GM10847 (cell line): ENCODE measurements around the gene SDE2.

Source experiments
- POLR2A ChIP-seq: IDR thresholded peaks from 2 replicates; pipeline ENCODE4 v1.6.1; 2011; ENCODE audit not compliant: insufficient read length; ENCODE audit errors: extremely low read depth

SDE2 gene

DNA sequence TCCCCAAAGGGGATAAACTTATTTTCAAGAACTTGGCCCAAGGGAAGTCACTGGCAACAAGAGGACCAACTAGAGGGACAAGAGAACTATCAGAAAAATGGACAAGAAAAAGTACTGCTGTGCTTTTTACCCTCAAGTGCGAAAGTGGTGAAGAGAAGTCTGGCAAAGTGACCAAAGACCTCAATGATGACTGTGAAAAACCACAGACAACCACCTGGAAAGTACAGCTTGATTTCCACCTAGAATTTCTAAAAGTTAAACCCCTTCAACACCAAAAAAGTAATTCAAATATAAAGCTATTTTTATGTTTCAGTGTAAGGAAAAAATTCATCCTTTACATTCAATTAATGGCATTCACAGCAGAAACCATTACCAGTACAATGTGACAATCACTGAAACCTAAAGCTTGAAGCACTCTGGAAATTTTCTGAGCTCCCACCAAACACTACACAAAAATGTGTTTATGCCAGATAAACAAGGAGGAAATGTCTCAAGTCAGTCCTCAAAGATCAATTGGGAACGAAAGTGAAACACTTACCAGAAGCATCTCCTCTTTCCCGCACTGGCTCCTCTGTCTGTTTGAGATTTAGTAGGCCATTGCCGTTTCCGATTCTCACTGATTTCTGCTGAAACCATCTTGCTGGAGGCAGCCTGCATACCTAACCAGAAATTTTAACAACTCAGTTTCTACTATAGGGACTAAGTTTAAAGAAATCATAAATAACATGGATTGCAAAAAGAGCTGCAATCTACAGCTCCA is 8.3 kb downstream of the SDE2 start:
- TF ChIP-seq POLR2A: no peak

DNA sequence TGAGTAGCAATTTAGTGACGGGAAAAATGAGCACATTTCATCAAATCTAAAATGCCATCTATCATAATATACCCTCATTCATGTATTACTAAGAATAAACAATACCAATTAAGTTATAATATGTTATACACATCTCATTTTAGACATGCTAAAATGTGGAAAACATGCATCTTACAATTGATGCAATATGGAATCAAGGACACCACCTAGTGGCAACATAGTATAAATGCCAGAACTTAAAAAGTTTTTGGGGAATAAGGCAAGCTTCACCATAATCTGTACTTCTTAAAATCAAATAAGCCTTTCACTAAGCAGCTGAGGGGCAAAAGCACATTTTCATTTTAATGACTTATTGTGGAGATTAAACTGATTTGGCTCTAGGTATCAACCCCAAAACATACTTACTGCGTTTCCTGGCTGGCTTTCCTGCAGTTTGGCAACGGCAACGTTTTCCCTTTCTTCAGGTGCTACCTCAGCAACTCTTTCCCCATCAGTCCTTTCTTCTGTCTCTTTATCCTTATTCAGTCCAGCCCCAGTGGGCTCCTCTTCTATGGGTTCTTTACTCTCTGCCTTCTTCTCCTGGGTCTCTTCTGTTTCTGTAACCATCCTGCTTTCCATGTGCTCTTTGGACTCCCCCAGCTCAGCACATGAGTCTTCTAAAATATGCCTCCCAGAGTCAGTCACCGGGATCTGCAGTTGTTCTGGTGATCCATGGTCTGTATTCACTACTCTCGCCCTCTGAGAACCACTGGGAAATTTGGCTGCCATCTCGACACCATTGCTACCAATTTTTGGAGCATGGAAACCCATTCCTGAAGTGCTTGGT is 11.4 kb downstream of the SDE2 start:
- no peak for TF ChIP-seq POLR2A

DNA sequence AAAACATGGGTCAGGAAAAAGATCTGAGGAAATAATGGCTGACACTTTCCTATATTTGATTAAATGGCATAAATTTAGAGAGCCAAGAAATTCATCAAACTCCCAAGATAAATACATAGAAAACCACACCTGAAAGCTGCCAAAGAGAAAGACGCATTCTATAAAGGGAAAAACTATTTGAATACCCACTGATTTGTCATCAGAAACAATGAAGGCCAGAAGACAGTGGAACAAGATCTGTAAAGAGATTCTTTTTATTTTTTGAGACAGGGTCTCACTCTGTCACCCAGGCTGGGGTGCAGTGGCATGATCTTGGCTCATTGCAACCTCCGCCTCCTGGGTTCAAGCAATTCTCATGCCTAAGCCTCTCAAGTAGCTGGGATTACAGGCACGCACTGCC is 17.4 kb downstream of the SDE2 start:
- no peak for TF ChIP-seq POLR2A

DNA sequence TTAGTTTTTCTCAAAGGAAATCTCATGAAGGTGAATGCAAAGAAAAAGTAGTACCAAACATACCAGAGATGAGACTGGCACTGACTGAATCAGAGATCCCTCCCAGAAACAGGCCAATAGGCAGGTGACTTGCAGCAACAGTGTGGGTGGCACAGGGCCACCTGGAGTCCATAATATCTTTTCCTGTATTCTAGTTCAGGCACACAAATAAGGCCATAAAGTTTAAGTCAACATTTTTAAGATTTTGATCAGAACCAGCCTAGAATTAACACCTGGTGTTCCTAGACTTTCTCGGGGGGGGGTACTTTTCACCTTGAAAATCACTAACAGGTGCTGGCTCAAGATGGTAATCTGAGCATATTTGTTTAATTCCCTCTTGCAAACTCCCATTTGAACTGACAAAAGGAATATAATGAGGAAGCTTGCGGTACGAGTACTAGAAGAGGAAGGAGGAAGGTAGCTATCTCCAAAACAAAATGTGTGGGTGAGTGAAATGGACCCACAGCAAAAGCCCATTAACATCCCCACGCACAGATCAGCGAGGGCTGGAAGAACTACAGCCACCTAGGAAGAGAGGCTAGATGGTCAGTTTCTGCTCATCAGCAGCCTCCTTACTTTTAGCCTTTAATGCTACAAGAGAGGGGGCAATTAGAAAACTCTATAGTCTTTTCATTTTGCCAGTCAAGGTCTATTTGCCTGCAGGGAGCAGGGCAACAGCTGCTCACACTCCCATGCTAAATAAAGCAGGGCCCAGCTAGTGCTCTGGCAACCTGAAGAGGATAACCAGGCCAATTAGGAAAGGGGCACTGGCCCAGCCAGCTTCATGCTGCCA is 18.9 kb downstream of the SDE2 start:
- no peak for TF ChIP-seq POLR2A

DNA sequence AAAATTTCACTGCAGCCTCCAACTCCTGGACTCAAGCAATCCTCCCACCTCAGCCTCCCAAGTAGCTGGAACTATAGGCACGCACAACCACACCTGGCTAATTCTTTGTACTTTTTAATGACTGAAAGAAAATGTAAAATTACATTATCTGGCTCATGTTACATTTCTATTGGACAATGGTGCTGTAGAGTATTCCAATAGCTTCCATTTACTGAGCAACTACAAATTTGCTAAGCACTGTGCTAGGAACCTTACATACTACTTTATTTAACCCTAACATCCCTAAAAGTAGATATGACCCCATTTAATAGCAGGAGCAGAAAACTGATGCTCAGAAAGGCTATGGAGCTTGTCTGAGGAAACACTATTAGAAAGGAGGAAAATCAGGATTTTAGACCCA is 19.7 kb downstream of the SDE2 start:
- no peak for TF ChIP-seq POLR2A

DNA sequence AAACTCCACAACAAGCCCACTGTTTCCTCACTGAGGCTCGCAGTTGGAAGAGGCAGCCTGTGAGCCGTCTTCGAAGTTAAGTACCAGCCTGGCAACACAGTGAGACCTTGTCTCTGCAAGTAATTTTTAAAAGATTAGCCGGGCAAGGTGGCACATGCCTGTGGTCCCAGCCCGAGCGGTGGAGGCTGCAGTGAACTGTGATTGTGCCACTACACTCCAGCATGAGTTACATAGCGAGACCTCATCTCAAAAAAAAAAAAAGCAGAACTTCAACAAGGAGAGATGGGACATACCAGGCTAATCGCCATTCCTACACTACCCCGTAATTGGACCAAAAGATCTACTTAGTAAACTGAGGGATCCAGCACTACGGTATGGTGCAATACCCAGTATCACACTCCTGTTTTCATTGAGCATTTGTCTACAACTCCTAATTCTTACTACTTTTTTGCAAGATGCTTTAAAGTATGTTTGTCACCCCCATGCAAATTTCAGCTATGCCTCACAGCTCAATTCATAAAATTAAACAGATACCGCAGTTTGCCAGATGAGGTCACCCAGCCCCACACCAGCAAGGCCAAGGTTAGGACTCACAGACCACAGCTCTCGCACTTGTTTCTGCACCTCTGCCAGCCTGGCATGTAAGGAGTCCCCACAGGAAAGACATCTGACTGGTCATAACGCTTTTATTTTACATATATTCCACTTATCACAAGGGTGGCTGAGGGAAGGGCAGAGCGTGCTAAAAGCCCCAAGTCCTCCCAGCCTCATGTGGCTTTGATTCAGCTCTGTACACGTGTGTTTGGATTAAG is 21.0 kb downstream of the SDE2 start:
- no peak for TF ChIP-seq POLR2A

DNA sequence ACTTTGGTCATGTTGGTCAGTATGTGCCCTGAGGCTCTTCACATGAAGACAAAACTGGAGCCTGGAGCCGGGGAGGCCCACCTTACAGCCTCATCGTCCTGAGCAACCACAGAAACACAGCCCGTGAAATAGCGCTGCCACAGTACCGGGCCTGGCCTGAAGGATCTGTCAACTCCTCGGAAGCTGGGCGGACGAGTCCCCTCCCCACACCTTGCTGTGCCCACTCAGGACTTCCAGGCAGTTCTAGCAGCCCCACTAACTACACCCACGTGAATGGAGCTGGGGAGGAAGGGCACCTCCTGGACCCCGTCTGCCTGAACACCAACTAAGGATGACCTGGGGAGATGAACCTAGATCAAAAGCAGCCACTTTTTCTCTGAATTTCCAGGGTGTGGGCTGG is 24.7 kb downstream of the SDE2 start:
- TF ChIP-seq POLR2A: no peak

DNA sequence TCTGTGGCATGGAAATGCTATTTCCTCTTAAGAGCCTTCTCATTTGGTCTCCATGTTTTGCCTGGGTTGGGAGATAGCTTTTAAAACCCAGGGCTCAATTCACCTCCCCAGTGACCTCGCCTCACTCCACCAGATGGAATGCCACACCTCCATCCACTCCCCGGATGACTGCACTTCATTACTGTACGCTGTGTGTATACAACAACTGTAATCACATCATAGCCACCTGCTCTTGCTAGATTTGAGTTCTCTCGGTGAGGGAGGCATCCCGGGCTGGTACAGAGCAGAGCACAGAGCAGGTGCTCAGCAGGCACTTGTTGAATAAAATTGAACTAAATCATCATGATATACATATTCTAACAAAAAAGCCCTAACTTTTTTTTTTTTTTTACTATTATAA is 26.0 kb downstream of the SDE2 start:
- no peak for TF ChIP-seq POLR2A

DNA sequence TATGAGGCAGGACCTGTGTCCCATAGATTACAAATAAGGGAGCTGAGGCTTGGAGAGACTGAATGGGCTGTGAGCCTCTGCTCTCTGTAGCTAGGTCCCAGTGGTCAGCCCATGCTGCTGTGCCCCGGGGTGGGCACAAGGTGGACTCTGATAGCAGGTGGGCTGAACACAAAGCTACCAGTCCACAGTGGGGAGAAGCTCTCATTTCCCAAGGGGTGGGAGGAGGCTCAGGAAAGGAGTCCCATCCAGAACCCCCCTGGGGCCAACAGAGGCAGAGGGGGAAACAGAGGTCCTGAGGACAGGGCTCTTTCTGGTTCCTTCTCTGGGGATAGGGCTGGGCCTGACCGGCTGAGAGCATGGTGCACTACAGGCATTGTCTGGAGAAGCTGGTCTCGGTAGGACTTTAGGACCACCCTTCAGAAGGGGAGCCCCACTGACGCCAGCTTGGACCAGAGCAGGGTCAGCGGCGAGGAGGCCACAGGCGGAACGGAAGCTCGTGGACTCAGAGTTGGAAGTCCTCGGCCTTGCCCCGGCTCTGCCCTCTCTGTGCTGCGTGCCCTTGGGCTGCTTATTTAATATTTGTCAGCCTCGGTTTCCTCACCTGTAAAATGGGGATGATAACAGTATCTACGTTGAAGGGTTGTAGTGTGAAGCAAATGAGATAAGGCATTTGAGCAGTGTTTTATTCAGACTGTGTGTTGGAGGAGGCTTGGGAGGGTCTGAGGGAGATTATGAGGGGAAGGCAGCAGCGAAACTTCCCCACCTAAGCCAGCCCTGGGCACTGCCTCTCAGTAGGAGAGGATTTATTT is 26.6 kb downstream of the SDE2 start:
- TF ChIP-seq POLR2A: no peak

DNA sequence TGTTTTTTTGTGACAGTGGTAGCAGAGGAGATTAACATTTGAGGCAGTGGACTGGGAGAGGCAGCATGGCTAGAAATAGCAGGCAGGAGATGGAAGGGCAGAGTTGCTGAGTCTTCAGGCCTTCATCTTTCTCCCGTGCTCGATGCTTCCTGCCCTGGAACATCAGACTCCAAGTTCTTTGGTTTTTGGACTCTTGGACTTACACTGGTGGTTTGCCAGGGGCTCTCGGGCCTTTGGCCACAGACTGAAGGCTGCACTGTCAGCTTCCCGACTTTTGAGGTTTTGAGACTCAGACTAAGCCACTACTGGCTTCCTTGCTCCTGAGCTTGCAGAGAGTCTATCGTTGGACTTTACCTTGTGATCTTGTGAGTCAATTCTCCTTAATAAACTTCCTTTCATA is 33.9 kb downstream of the SDE2 start:
- TF ChIP-seq POLR2A: no peak

DNA sequence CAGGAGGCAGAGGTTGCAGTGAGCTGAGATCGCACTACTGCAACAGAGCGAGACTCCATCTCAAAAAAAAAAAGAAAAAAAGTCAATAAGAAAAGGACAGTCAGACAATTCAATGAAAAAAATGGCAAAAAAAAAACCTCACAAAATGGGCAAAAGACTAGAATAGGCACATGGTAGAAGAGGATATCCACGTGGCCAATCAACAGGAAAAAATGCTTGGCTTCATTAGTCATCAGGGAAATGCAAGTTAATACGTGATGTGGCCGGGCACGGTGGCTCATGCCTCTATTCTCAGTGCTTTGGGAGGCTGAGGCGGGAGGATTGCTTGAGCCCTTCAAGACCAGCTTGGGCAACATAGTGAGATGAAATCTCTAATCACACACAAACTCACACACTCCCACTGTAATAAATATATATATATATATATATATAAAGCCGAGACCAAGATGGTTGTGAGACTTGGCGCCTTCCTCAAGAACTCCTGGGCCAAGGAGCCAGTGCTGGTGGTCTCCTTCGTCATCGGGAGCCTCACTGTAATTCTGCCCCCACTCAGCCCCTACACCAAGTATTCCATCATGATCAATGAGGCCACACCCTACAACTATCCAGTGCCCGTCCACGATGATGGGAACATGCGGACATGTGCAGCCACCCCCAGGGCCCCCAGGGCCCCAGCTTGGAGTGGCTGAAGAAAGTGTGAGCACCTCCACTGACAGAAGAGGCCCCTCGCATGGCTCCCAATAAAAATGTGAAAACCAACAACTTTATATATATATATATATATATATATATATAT is 35.2 kb downstream of the SDE2 start:
- no peak for TF ChIP-seq POLR2A

DNA sequence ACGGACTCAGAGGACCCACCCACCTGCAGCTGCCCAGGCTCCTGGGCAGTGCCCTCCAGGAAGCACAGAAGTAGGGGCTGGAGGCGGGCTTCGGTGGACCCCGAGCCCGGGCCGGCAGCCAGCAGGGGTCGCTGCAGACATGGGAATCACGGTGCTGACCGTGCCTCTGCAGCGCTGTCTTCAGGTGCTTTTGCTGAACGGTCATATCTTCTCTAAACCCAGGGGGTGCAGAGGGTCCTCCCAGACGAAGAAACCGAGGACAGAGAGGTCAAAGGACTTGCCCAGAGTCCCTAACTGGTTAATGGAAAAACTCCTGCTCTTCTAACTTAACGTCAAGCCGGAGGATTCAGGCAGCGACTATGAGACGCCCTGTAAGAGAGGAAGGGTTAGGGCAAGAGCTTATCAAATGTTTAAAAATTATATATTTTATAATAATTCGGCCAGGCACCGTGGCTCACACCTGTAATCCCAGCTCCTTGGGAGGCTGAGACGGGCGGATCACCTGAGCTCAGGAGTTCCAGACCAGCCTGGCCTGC is 36.6 kb downstream of the SDE2 start:
- no peak for TF ChIP-seq POLR2A

DNA sequence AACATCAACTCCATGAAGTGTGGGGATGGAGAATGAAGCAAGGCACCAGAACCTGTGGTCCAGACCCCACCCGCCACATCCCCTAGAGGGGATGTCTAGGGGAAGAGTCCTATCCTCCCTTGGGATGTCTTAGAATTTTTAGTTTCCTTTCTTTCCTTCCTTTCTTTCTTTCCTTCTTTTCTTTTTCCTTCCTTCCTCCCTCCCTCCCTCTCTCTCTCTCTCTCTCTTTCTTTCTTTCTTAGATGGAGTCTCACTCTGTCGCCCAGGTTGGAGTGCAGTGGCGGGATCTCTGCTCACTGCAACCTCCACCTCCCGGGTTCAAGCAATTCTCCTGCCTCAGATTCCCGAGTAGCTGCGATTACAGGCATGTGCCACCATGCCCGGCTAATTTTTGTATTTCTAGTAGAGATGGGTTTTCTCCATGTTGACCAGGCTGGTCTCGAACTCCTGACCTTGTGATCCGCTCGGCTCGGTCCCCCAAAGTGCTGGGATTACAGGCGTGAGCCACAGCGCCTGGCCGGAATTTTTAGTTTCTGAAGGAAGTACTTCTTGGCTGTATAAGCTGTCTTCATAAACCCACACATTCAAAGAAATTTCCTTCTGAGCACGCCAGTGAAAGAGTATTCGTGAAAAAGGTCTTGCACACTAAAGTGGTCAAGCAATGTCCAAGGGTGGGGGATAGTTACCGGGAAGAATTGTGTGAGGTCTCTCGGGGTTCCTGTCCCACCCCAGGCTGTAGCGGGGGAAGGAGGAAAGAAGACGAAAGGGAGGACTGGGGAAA is 37.3 kb downstream of the SDE2 start:
- TF ChIP-seq POLR2A: no peak

DNA sequence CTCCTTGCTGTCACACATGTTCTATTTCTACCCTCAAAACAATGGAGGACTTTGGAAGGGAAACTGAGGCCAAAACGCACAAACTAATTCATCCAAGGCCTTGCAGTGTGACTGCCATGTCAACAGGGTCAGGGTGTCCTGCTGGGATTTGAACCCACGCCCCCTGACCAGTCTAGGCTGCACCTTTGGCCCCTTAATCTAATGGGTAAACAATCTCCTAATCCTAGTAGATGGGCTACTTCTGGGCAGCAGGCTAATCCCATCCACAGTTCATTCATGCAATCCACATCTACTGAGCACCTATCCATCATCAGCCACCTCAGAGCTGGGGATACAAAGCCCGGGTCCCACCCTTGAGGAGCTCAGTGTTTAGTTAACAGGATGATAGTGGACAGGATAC is 41.1 kb downstream of the SDE2 start:
- TF ChIP-seq POLR2A: no peak
